ENCODE data around the gene AGBL3.

AGBL3 gene

DNA sequence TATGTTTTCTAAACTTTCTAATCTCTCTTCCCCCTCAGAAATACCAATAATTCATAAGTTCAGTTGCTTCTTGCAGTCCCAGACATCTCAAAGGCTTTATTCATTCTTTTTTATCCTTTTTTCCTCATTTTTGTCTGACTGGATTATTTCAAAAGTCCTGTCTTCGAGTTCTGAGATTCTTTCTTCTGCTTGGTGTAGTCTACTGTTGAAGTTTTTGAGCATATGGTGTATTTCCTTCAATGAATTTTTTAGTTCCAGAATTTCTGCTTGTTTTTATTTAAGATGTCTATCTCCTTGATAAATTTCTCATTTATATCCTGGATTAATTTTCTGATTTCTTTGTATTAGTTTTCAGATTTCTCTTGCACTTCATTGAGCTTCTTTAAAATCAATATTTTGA is 170.0 kb downstream of the AGBL3 start:
- peaks cover 5% of the 10 kb centered on the region for H3K4me1 ChIP-seq (ENCODE audit: insufficient read depth, low read length)
- H3K36me3 ChIP-seq (ENCODE audit: insufficient read depth, low read length) = peaks cover 4% of the 10 kb centered on the region; the same call in 1 of the 2 replicates
- H3K9ac ChIP-seq (ENCODE audit: low read depth, low read length) = no peak overlapping the region
- H3K9me3 ChIP-seq (ENCODE audit: control insufficient read depth, insufficient read depth, low read length) = no peaks in the 10 kb centered on the region; the same call in 1 of the 2 replicates

DNA sequence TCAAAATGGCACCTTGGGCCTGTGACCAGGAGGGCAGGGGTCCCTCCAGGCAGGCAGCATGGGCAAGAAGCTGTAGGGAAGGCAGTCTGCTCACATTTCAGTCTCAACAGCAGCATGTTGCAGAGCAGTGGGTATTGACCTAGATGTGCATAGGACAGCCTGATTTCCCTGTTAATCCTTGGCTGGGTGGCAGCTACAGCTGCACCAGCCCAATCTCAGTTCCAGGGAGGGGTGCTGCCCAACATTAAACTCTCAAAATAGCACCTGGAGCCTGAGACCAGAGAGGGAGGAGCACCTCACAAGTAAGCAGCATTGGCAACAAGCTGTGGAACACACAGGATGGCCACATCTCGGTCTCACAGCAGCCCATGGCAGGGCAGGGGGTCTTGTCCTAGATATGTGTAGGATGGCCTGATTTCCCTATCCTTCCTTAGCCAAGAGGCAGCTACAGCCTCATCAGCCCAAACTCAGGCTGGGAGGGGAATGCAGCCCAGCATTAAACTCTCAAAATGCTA is 171.9 kb downstream of the AGBL3 start:
- no peak overlapping the region for H3K9ac ChIP-seq (ENCODE audit: low read depth, low read length)
- H3K36me3 ChIP-seq (ENCODE audit: insufficient read depth, low read length) = peaks cover 4% of the 10 kb centered on the region
- peaks cover 5% of the 10 kb centered on the region for H3K4me1 ChIP-seq (ENCODE audit: insufficient read depth, low read length)
- H3K9me3 ChIP-seq (ENCODE audit: control insufficient read depth, insufficient read depth, low read length) = no peaks in the 10 kb centered on the region; the same call in 1 of the 2 replicates

DNA sequence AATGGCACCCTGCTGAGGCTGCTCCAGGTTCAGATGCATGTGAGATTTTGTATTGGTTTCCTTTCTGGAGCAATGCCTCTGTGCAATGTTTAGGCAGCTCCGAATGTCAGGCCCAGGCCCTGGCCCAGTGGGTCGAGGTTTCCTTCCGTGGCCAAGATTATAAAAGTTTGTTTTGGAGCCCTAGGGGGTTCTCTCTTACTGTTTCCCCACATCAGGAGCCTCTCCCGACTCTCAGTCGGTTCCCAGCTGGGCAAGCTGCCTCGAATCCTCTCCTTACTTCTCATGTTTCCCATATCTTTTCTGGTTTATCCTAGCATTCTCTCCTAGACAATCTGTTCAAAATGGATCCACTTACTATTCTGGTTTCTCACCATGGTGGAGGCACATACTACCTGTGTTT is 172.6 kb downstream of the AGBL3 start:
- peaks cover 5% of the 10 kb centered on the region for H3K4me1 ChIP-seq (ENCODE audit: insufficient read depth, low read length)
- H3K9ac ChIP-seq (ENCODE audit: low read depth, low read length) = no peak overlapping the region
- H3K9me3 ChIP-seq (ENCODE audit: control insufficient read depth, insufficient read depth, low read length) = no peaks in the 10 kb centered on the region; the same call in 1 of the 2 replicates
- peaks cover 4% of the 10 kb centered on the region for H3K36me3 ChIP-seq (ENCODE audit: insufficient read depth, low read length)

DNA sequence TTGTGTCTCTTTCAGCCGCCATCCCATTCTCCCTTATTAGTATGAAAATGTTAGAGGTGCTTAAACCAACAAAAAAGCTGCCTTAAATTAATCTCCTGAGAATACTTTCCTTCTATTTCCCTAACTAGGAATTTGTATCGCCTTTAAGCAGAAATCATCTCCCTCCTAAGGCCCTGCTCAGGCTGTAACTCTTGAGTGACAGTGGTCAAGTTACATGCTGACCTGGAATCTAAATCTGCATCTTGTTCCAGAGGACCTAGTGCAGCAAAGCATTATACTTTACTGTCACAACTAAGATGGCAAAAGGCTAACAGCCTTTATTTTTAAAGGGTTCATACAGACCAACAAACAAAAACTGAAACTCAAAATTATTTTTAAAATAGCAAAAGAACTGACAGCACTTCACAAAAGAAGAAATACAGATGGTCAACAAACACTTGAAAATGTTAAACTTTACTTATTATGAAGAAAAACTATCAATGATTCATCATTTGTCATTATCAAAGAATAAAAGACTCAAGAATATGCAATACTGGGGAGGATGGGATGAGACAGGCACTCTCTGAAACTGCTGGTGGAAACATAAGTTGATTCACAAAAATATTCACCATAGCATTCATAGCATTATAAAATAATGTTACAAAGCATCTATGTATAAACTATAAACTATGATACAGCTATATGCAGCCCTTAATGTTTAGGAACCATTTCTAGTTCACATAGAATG is 173.2 kb downstream of the AGBL3 start:
- Histone ChIP-seq H3K9me3 (ENCODE audit: control insufficient read depth, insufficient read depth, low read length) (no peaks in the 10 kb centered on the region; the same call in 1 of the 2 replicates), H3K36me3 (ENCODE audit: insufficient read depth, low read length) (peaks cover 4% of the 10 kb centered on the region), H3K4me1 (ENCODE audit: insufficient read depth, low read length) (peaks cover 5% of the 10 kb centered on the region), H3K9ac (ENCODE audit: low read depth, low read length) (no peak overlapping the region)

DNA sequence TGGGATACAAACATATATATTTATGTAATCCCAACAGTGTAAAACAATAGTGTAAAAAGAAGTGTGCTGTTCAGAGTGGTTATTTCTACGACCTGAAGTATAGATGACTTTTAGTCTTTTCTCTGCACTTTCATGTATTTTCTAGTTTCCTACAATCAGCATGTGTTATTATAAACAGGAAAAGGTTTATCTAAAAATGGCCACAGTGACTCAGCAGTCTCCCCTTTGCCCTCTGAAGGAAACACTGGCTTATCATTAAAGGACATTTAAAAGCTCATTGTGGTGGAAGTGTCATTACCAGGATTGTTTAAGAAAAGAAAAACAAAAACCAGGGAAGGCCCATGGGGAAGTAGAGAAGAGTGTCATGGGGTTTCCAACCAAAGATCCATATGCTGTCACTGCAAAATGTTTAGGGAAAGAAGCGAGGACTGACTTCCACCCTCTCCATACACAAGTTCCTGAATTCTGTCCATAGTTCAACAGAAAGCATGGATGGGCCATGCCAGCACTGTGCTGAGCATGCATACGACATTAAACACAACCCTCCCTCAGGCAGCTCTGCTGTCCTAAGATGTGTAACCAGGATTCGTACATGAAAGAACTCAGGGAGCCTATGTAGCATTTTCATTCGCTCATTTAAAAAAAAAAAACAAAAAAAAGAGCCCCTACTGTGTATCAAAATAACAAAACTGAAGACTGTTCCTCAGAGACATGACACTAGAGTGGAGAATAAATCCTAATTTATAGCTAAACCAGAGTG is 174.0 kb downstream of the AGBL3 start:
- no peaks in the 10 kb centered on the region; the same call in 1 of the 2 replicates for H3K9me3 ChIP-seq (ENCODE audit: control insufficient read depth, insufficient read depth, low read length)
- H3K4me1 ChIP-seq (ENCODE audit: insufficient read depth, low read length) = peaks cover 5% of the 10 kb centered on the region
- peaks cover 7% of the 10 kb centered on the region for H3K36me3 ChIP-seq (ENCODE audit: insufficient read depth, low read length)
- no peak overlapping the region for H3K9ac ChIP-seq (ENCODE audit: low read depth, low read length)

DNA sequence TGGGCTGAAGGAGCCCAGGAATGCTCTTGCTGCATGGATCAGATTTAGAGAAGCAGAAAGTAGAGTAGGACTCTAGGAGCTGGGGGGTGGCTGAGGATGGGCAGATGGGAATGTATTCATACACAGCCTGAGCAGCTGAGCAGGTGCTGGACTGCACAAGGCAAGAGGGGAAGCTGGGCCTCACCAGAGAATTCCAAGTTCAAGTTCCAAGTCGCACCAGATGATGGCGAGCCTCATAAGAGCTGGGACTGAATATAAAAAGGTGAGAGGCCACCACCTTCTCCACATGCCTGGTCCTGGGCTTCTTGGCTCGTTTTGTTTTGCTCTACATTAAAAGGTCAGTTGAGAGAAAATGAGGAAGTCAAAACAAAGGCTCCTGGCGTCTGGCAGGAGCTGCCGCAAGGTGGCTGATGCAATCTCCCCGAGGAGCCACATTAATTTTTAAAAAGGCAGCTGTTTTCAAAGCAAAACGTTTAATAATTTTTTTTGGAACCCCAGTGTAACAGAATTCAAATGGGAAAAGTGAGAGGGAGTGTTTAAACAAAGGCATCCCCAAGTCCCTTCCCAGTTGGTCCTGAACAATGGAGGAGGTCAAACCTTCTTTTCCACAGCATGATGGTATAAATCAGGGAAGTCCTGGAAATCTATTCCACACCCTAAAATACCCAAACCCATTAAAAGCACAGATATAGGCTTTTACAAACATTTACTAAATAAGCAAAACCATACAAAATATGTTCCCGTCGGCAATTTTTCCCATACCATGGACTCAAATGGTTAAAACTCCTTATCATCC is 174.7 kb downstream of the AGBL3 start:
- Histone ChIP-seq H3K36me3 (ENCODE audit: insufficient read depth, low read length) (peaks cover 7% of the 10 kb centered on the region), H3K4me1 (ENCODE audit: insufficient read depth, low read length) (peaks cover 5% of the 10 kb centered on the region), H3K9me3 (ENCODE audit: control insufficient read depth, insufficient read depth, low read length) (no peaks in the 10 kb centered on the region; the same call in 1 of the 2 replicates), H3K9ac (ENCODE audit: low read depth, low read length) (no peak overlapping the region)

DNA sequence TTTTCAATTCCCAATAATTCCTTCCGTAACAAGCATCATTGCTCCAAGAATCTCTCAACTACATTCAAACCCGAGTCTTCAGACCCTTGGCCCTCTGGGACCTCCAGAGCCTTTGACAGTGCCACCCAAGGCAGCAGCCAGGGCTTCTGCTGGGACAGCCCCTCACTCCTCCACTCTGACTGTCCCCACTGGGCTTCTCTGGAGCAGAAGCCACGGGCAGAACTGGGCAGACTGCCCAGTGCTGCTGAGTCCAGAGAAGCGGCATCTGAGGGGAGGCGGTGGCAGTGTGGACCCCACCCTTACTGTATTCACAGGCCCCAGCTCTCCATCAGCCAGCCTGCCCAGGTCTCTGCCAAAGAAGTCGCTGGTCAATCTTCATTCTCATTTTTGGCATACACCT is 175.4 kb downstream of the AGBL3 start:
- Histone ChIP-seq H3K4me1 (ENCODE audit: insufficient read depth, low read length) (peaks cover 5% of the 10 kb centered on the region), H3K36me3 (ENCODE audit: insufficient read depth, low read length) (peaks cover 10% of the 10 kb centered on the region), H3K9ac (ENCODE audit: low read depth, low read length) (no peak overlapping the region), H3K9me3 (ENCODE audit: control insufficient read depth, insufficient read depth, low read length) (no peaks in the 10 kb centered on the region; the same call in 1 of the 2 replicates)

DNA sequence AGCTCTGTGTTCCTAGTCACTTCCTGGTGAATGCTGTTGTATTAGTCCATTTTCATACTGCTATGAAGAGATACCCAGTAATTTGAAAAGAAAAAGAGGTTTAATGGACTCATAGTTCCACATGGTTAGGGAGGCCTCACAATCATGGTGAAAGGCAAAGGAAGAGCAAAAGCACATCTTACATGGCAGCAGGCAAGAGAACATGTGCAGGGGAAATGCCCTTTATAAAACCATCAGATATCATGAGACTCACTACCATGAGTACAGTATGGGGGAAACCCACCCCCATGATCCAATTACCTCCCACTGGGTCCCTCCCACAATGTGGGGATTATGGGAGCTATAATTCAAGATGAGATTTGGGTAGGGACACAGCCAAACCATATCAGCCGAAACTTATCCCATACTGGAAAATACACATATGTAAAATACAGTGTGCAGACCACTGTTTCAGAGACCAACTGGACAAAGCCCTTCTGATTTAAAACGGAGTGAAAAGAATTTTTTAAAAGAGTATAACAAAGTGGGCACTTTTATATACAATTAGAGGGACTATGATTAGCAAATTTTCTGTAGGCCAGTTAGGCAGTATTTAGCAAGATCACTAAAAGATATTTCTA is 176.2 kb downstream of the AGBL3 start:
- Histone ChIP-seq H3K9ac (ENCODE audit: low read depth, low read length) (no peak overlapping the region), H3K9me3 (ENCODE audit: control insufficient read depth, insufficient read depth, low read length) (no peaks in the 10 kb centered on the region), H3K4me1 (ENCODE audit: insufficient read depth, low read length) (peaks cover 5% of the 10 kb centered on the region), H3K36me3 (ENCODE audit: insufficient read depth, low read length) (peaks cover 17% of the 10 kb centered on the region)

DNA sequence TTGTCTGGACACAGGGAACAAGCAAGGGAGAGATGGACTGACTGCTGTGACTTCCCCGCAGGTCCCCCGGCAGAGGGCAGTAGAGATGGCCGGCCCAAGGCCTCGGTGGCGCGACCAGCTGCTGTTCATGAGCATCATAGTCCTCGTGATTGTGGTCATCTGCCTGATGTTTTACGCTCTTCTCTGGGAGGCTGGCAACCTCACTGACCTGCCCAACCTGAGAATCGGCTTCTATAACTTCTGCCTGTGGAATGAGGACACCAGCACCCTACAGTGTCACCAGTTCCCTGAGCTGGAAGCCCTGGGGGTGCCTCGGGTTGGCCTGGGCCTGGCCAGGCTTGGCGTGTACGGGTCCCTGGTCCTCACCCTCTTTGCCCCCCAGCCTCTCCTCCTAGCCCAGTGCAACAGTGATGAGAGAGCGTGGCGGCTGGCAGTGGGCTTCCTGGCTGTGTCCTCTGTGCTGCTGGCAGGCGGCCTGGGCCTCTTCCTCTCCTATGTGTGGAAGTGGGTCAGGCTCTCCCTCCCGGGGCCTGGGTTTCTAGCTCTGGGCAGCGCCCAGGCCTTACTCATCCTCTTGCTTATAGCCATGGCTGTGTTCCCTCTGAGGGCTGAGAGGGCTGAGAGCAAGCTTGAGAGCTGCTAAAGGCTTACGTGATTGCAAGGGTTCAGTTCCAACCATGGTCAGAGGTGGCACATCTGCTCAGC is 178.2 kb downstream of the AGBL3 start:
- Histone ChIP-seq H3K4me1 (ENCODE audit: insufficient read depth, low read length) (peaks cover 5% of the 10 kb centered on the region), H3K36me3 (ENCODE audit: insufficient read depth, low read length) (peaks cover 22% of the 10 kb centered on the region), H3K9me3 (ENCODE audit: control insufficient read depth, insufficient read depth, low read length) (no peaks in the 10 kb centered on the region), H3K9ac (ENCODE audit: low read depth, low read length) (no peak overlapping the region)

DNA sequence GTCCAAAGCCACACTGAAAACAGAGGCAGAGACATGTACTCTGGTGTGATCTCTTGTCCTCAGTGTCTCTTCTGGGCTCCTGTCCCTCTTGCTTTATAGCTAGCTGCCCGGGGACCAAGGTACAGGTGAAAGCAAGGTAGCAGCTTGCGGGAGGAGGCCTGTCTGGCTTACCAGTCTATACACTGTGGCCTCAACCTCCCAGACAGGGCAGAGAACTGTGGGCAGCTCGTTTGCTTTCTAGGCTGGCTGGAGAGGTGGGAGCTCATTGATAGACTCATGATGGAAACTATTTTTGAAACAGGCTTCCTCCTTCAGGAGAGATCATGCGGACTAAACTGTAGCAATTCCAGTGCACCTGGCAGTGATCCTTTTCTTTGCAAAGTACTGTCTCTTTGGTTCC is 179.6 kb downstream of the AGBL3 start:
- H3K36me3 ChIP-seq (ENCODE audit: insufficient read depth, low read length) = peaks cover 22% of the 10 kb centered on the region

DNA sequence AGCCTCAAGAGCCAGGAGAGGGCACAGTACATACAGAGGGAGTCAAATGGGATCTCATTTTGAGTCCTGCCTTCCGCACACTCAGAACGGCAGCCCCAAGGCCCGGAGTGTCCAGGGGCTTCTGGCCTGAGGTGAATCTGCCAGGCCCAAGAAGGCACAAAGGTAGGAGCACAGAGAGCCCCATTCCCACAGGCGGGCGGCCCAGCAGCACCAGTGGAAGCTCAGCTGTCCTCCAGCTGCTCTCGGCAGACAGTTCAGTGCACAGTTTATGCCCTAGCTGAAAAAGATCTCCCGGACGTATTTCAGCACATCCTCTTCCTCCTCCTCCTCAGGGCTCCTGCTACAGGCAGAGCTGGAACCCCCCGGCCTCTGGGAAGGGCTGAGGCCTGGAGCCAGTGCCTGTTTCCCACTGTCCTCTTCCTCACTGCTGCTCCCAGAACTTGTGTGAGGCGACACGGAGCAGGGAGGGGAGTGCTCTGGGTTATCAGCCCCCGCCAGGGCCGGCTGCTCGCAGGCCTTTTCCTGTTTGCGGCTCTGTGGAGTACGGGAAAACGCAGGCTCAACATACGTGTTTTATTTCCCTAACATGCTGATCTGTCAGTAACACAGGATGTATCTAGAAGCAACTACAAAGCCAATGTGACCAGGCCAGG is 180.2 kb downstream of the AGBL3 start:
- no peaks in the 10 kb centered on the region for H3K4me1 ChIP-seq (ENCODE audit: insufficient read depth, low read length)
- peaks cover 22% of the 10 kb centered on the region for H3K36me3 ChIP-seq (ENCODE audit: insufficient read depth, low read length)
- no peak overlapping the region for H3K9ac ChIP-seq (ENCODE audit: low read depth, low read length)
- no peaks in the 10 kb centered on the region for H3K9me3 ChIP-seq (ENCODE audit: control insufficient read depth, insufficient read depth, low read length)

More for the DNA sequence above, 179.6 kb downstream of the AGBL3 start:
- H3K9ac ChIP-seq (ENCODE audit: low read depth, low read length) = no peak overlapping the region
- no peaks in the 10 kb centered on the region for H3K4me1 ChIP-seq (ENCODE audit: insufficient read depth, low read length)
- H3K9me3 ChIP-seq (ENCODE audit: control insufficient read depth, insufficient read depth, low read length) = no peaks in the 10 kb centered on the region

DNA sequence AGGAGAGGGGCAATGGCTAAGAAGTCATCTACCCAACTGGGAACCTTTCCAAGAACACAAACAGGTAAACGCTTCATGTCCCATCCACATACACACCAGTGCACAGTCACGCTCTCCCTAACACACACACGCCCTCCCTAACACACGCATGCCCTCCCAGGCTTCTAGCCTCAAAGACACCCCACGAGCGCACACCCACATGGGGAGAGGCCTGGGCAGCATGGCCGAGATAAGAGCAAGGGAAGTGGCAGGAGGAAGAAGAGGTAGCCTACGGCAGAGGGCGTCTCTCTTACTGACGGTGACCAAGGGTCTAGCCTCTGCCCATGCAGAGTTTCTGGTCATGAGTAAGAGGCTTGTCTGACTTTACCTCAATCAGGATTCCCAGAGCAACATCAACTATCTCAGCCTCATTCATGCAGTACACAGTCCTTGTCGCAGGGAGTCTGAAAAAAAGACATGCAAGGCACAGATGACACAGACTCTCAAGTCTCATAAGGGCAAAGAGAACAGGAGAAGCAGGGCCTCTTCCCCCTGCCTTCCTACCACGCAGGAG is 181.1 kb downstream of the AGBL3 start:
- H3K9ac ChIP-seq (ENCODE audit: low read depth, low read length) = no peak overlapping the region
- peaks cover 22% of the 10 kb centered on the region for H3K36me3 ChIP-seq (ENCODE audit: insufficient read depth, low read length)

DNA sequence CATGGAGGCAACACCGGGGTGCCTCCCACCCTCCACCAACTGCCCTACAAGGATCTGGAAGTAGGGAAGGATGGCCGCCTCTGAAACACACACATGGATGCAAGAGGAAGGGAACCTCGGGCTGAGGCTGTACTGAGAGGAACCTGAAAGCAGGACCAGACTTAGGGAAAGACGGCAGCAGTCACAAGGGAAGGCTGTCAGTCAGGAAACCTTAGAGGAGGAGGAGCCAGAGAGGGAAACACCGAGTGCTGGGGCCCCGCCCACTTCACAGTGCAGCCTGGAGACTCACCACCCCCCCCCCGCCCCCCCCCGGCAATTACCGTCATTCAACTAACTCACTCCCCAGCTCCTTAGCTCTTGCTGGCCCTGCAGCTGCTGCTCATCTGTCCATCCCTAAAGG is 181.7 kb downstream of the AGBL3 start:
- H3K4me1 ChIP-seq (ENCODE audit: insufficient read depth, low read length) = no peaks in the 10 kb centered on the region
- no peaks in the 10 kb centered on the region for H3K9me3 ChIP-seq (ENCODE audit: control insufficient read depth, insufficient read depth, low read length)
- peaks cover 22% of the 10 kb centered on the region for H3K36me3 ChIP-seq (ENCODE audit: insufficient read depth, low read length)
- H3K9ac ChIP-seq (ENCODE audit: low read depth, low read length) = no peak overlapping the region

More for the DNA sequence above, 181.1 kb downstream of the AGBL3 start:
- Histone ChIP-seq H3K4me1 (ENCODE audit: insufficient read depth, low read length) (no peaks in the 10 kb centered on the region), H3K9me3 (ENCODE audit: control insufficient read depth, insufficient read depth, low read length) (no peaks in the 10 kb centered on the region)
